ENCODE results near the gene RCSD1.

RCSD1 gene

DNA sequence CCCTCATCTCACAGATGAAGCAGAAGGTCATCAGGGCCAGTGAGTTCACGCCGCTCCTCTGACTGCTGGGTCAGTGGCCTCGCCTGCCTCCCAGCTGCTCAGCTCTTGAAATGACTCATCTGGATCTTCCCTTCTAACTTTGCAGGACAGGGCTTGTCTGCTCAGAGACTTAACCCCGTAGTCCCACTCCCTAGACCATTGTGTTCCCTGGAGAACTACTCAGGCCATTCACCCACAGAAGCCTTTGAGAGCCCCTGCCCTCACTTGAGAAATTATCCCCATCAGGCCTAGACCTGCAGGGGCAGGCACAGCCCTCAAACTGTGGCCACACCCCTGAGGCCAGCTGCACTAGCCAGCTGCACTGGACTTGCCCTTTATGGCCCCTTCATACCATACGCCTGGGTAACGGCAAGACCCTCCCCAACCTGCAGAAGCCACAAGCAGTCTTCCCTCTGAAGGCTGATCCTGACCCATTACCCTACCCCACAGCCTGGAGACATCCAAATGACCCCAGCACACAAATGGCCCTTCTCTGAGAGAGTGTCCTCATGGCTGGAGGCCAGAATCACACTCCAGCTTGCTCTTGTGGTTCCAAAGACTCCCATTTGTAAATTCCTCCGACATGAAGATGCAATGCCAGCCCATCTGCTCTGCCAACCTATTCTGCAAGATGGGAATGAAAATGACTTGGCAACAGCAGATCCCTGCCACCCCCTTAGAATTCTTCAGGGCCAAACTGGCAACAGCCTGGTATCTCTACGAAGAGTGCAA lies 33.2 kb downstream of the RCSD1 start:
- peaks cover 43% of the 10 kb centered on the region for H3K4me1 ChIP-seq (ENCODE audit: control insufficient read depth, low read length)
- no peaks in the 10 kb centered on the region for H3K9me2 ChIP-seq (replicated peaks; ENCODE audit: control insufficient read depth, low read length)
- no peaks in the 10 kb centered on the region for H3K9me3 ChIP-seq (ENCODE audit: control insufficient read depth, insufficient read depth, low read length)
- no peak overlapping the region for H3K4me2 ChIP-seq (ENCODE audit: low read length)
- H4K20me1 ChIP-seq (ENCODE audit: control insufficient read depth, insufficient read depth, low read depth, low read length) = peaks cover 20% of the 10 kb centered on the region
- no peak overlapping the region for H3K4me3 ChIP-seq (ENCODE audit: low read length)
- peaks cover 100% of the 10 kb centered on the region for H3K79me2 ChIP-seq (ENCODE audit: control insufficient read depth, low read length)
- H3K36me3 ChIP-seq (ENCODE audit: control insufficient read depth, low read length) = peaks cover 88% of the 10 kb centered on the region
- 0 out of 2 replicates have a peak, but pooled peaks cover 2% of the 10 kb centered on the region for H3F3A ChIP-seq (ENCODE audit: control insufficient read depth, insufficient read depth)
- TF ChIP-seq, protein P1, sequence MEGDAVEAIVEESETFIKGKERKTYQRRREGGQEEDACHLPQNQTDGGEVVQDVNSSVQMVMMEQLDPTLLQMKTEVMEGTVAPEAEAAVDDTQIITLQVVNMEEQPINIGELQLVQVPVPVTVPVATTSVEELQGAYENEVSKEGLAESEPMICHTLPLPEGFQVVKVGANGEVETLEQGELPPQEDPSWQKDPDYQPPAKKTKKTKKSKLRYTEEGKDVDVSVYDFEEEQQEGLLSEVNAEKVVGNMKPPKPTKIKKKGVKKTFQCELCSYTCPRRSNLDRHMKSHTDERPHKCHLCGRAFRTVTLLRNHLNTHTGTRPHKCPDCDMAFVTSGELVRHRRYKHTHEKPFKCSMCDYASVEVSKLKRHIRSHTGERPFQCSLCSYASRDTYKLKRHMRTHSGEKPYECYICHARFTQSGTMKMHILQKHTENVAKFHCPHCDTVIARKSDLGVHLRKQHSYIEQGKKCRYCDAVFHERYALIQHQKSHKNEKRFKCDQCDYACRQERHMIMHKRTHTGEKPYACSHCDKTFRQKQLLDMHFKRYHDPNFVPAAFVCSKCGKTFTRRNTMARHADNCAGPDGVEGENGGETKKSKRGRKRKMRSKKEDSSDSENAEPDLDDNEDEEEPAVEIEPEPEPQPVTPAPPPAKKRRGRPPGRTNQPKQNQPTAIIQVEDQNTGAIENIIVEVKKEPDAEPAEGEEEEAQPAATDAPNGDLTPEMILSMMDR (IDR thresholded peaks at IDR 0.05; ENCODE audit: low read depth, low read length, poor library complexity, severe bottlenecking) = no peak
- no peak for TF ChIP-seq EZH2phosphoT487 (IDR thresholded peaks at IDR 0.05; ENCODE audit: borderline replicate concordance, low read length)
- H3K27me3 ChIP-seq (ENCODE audit: control insufficient read depth, low read length) = no peaks in the 10 kb centered on the region
- no peak overlapping the region for H3K27ac ChIP-seq (ENCODE audit: low read depth, low read length)

- no peak for TF ChIP-seq EZH2phosphoT487 (IDR thresholded peaks at IDR 0.05; ENCODE audit: borderline replicate concordance, low read length)
- TF ChIP-seq, protein P1 (IDR thresholded peaks at IDR 0.05; ENCODE audit: low read depth, low read length, poor library complexity, severe bottlenecking) = no peak
- H3K27me3 ChIP-seq (ENCODE audit: control insufficient read depth, low read length) = no peaks in the 10 kb centered on the region
- H3F3A ChIP-seq (ENCODE audit: control insufficient read depth, insufficient read depth) = 0 out of 2 replicates have a peak, but pooled peaks cover 2% of the 10 kb centered on the region
- no peak overlapping the region for H3K4me3 ChIP-seq (ENCODE audit: low read length)
- H3K36me3 ChIP-seq (ENCODE audit: control insufficient read depth, low read length) = peaks cover 93% of the 10 kb centered on the region
- no peak overlapping the region for H3K4me2 ChIP-seq (ENCODE audit: low read length)
- no peaks in the 10 kb centered on the region for H3K9me2 ChIP-seq (replicated peaks; ENCODE audit: control insufficient read depth, low read length)
- H3K9me3 ChIP-seq (ENCODE audit: control insufficient read depth, insufficient read depth, low read length) = no peaks in the 10 kb centered on the region
- H3K4me1 ChIP-seq (ENCODE audit: control insufficient read depth, low read length) = peaks cover 40% of the 10 kb centered on the region
- peaks cover 98% of the 10 kb centered on the region for H3K79me2 ChIP-seq (ENCODE audit: control insufficient read depth, low read length)
- H3K27ac ChIP-seq (ENCODE audit: low read depth, low read length) = no peak overlapping the region
- peaks cover 14% of the 10 kb centered on the region for H4K20me1 ChIP-seq (ENCODE audit: control insufficient read depth, insufficient read depth, low read depth, low read length)
Observed at GRCh38 chr1:167665469-167665868, 35.4 kb downstream of the RCSD1 start.

DNA sequence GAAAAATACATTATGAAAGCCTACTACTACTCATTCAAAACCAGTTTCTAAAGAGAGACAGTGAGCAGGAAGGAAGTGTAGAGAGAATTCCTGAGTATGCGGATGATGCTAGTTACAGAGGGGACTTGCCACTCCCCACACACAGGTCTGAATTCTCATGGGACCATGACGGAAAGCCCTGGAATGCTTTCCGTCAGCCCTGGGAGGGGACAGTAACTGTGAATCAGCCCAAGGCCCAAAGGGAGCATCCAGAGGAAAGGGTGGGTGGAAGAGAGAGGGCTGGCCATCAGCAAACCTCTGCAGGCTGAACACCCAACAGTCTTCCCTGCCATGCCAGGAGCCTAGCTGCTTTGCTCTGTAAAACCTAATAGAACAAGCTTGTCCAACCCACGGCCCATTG lies 36.4 kb downstream of the RCSD1 start:
- Histone ChIP-seq H3K9me2 (replicated peaks; ENCODE audit: control insufficient read depth, low read length) (no peaks in the 10 kb centered on the region), H3K36me3 (ENCODE audit: control insufficient read depth, low read length) (peaks cover 95% of the 10 kb centered on the region), H3K9me3 (ENCODE audit: control insufficient read depth, insufficient read depth, low read length) (no peaks in the 10 kb centered on the region), H3K27ac (ENCODE audit: low read depth, low read length) (no peak overlapping the region), H3F3A (ENCODE audit: control insufficient read depth, insufficient read depth) (0 out of 2 replicates have a peak, but pooled peaks cover 2% of the 10 kb centered on the region), H3K4me3 (ENCODE audit: low read length) (no peak overlapping the region), H3K4me2 (ENCODE audit: low read length) (no peak overlapping the region), H3K27me3 (ENCODE audit: control insufficient read depth, low read length) (no peaks in the 10 kb centered on the region), H4K20me1 (ENCODE audit: control insufficient read depth, insufficient read depth, low read depth, low read length) (peaks cover 11% of the 10 kb centered on the region), H3K4me1 (ENCODE audit: control insufficient read depth, low read length) (peaks cover 40% of the 10 kb centered on the region), H3K79me2 (ENCODE audit: control insufficient read depth, low read length) (peaks cover 98% of the 10 kb centered on the region)
- TF ChIP-seq, protein P1 (IDR thresholded peaks at IDR 0.05; ENCODE audit: low read depth, low read length, poor library complexity, severe bottlenecking) = no peak
- no peak for TF ChIP-seq EZH2phosphoT487 (IDR thresholded peaks at IDR 0.05; ENCODE audit: borderline replicate concordance, low read length)

Data from DOHH2 (cell line).